GM12875 (cell line): ENCODE data around the gene STIM1.

Experiments used
- H3K4me3 ChIP-seq: one replicate; pipeline ENCODE4 v1.5.1; 2011; ENCODE audit warnings: low read depth, low read length, control low read depth
- CTCF ChIP-seq: IDR thresholded peaks from 2 replicates; pipeline ENCODE4 v1.5.1; 2011; ENCODE audit warnings: low read depth, mild to moderate bottlenecking, control low read depth, inconsistent platforms, low read length, moderate library complexity, borderline replicate concordance; ENCODE audit not compliant: insufficient read depth

STIM1 gene

GRCh38 chr11:4102711-4103110 is 247.2 kb downstream of the STIM1 start:
- no peak overlapping the region for H3K4me3 ChIP-seq
- TF ChIP-seq CTCF: no peak

DNA sequence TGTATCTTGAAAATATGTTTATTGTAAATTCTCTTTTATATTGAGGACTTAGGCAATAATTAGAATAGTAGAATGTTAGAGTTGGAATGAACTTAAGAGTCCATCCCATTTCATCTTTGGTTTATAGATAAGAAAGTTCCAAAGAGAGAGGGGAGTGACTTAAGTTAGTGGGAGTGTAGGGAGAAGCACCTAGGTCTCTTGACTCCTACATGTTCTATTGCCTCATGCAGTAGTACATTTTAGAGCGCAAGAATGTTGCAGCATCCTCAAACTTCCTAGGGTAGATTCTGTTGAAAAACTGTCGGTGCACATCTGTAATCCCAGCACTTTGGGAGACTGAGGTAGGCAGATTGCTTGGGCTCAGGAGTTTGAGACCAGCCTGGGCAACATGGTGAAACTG is 247.8 kb downstream of the STIM1 start:
- H3K4me3 ChIP-seq: no peak overlapping the region
- TF ChIP-seq CTCF: no peak

DNA sequence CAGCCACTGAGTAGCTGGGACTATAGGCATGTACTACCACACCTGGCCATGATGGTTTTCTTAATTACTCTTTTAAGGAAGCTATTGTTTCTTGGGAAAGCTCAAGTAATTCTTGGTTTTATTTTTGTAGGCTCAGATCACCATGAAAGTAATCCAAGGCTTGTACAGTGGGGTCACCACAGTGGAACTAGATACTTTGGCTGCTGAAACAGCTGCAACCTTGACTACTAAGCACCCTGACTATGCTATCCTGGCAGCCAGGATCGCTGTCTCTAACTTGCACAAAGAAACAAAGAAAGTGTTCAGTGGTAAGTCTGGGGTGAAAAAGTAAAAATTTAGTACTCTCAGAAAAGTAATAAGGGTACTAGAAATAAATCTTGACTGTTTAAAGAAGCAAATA is 250.5 kb downstream of the STIM1 start:
- TF ChIP-seq CTCF: no peak
- H3K4me3 ChIP-seq: no peak overlapping the region

- no peak overlapping the region for H3K4me3 ChIP-seq
- no peak for TF ChIP-seq CTCF
Measured at GRCh38 chr11:4111834-4112233, 256.4 kb downstream of the STIM1 start.

DNA sequence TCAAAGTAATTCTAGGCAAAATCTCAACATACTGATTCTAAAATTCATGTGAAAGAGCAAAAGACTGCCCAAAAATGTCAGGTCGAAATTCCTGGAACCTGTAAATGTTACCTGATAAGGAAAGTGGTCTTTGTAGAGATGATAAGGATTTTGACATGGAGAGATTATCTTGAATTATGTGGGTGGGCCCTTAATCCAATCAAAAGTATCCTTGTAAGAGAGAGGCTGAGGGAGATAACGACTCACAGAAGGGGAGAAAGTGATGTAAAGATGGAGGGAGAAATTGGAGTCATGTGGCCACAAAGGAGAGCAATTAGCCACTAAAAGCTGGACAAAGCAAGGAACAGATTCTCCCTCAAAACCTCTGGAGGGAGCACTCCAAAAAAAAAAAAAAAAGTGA is 259.7 kb downstream of the STIM1 start:
- no peak overlapping the region for H3K4me3 ChIP-seq
- no peak for TF ChIP-seq CTCF

- no peak for TF ChIP-seq CTCF
- no peak overlapping the region for H3K4me3 ChIP-seq
Measured at GRCh38 chr11:4118107-4118506, 262.6 kb downstream of the STIM1 start.

GRCh38 chr11:4123218-4123617 is 267.8 kb downstream of the STIM1 start:
- no peak for TF ChIP-seq CTCF
- no peak overlapping the region for H3K4me3 ChIP-seq
